Caco-2 (cell line): ENCODE results near the gene WDR20. TPM values are rescaled to one million over a fixed set of nuclear protein-coding genes. Genes with fewer than 3 reads are reported as not detected.

Experiments
- BruUV-seq: library from RNA; stranded (reverse); fragments of 400-500 nt; replicated peaks from 2 replicates; lab custom pipeline; 2021; lab: Mats Ljungman, UMichigan
- CTCF ChIA-PET: fragments of 300-600 bp; sonication (Branson Sonifier 250); formaldehyde crosslinking; loops from one replicate; lab custom pipeline; 2022; ENCODE audit warnings: antibody characterized with exemption; lab: Charles Lee
- POLR2A ChIA-PET: fragments of 300-600 bp; sonication (Branson Sonifier 250); formaldehyde crosslinking; loops from one replicate; lab custom pipeline; 2022; ENCODE audit warnings: antibody characterized with exemption; lab: Charles Lee
- DNase-seq, 2 experiments: peaks; one replicate each; pipeline versions ENCODE4 v3.0.0 to v3.0.0-alpha.2; 2020 to 2022
- H3K27me3 ChIP-seq: replicated peaks from 2 replicates; pipeline ENCODE4 v1.6.0; 2011; ENCODE audit warnings: low read length; ENCODE audit not compliant: control insufficient read depth, insufficient read depth
- H3K36me3 ChIP-seq: 2 replicates; pipeline ENCODE4 v1.5.1; 2011; ENCODE audit warnings: low read length; ENCODE audit not compliant: control insufficient read depth, insufficient read depth
- H3K4me1 ChIP-seq: fragments of 250-450 bp; sonication (Bioruptor Pico); 2 replicates; pipeline ENCODE4 v1.5.1; 2020; ENCODE audit warnings: mild to moderate bottlenecking
- H3K4me3 ChIP-seq: 2 replicates; pipeline ENCODE4 v1.5.1; 2011; ENCODE audit warnings: low read depth, mild to moderate bottlenecking, control low read depth, low read length
- H3K9me3 ChIP-seq: fragments of 250-450 bp; sonication (Bioruptor Pico); 2 replicates; pipeline ENCODE4 v1.5.1; 2020; ENCODE audit warnings: mild to moderate bottlenecking, moderate library complexity
- H3K27ac Mint-ChIP-seq: one replicate; pipeline ENCODE4 v1.8.0; 2022; ENCODE audit warnings: mixed read lengths; ENCODE audit not compliant: unreplicated experiment
- H3K27me3 Mint-ChIP-seq: one replicate; pipeline ENCODE4 v1.8.0; 2022; ENCODE audit warnings: mixed read lengths; ENCODE audit not compliant: insufficient read depth, unreplicated experiment
- H3K36me3 Mint-ChIP-seq: one replicate; pipeline ENCODE4 v1.8.0; 2022; ENCODE audit warnings: mild to moderate bottlenecking, mixed read lengths; ENCODE audit not compliant: insufficient read depth, unreplicated experiment
- H3K4me1 Mint-ChIP-seq: one replicate; pipeline ENCODE4 v1.8.0; 2022; ENCODE audit warnings: low read depth, mixed read lengths; ENCODE audit not compliant: unreplicated experiment
- H3K4me3 Mint-ChIP-seq: one replicate; pipeline ENCODE4 v1.8.0; 2022; ENCODE audit warnings: mild to moderate bottlenecking, moderate library complexity, mixed read lengths; ENCODE audit not compliant: unreplicated experiment
- H3K9me3 Mint-ChIP-seq: one replicate; pipeline ENCODE4 v1.8.0; 2022; ENCODE audit warnings: mixed read lengths; ENCODE audit not compliant: unreplicated experiment
- intact Hi-C: fragments of 100-400 bp; cut with micrococcal nuclease; formaldehyde crosslinking; loops from one replicate; pipeline ENCODE4 v1.10.0; 2022; ENCODE audit not compliant: unreplicated experiment
- total RNA-seq: library from RNA; stranded (reverse); gene quantifications from 2 replicates; pipeline ENCODE4 v1.2.3, GENCODE V29; 2022
- TF ChIP-seq, protein P1 (sequence below), 2 experiments: fragments of 200-600 bp in 1 of 2; IDR thresholded peaks; 1 replicate in 1 of 2; 2 replicates in 1 of 2; pipeline versions ENCODE4 v1.5.1 to v1.8.0; 2011 to 2022; ENCODE audit warnings: antibody characterized with exemption in 1 of 2, control low read depth in 1 of 2, inconsistent platforms in 1 of 2, low read depth in 1 of 2, low read length in 1 of 2, mild to moderate bottlenecking in 1 of 2, moderate library complexity in 1 of 2; ENCODE audit not compliant: insufficient read depth in 1 of 2, severe bottlenecking in 1 of 2, unreplicated experiment in 1 of 2

Gene WDR20
- total RNA-seq, 1 experiment from 2014 or later, result 32.5 TPM

DNA sequence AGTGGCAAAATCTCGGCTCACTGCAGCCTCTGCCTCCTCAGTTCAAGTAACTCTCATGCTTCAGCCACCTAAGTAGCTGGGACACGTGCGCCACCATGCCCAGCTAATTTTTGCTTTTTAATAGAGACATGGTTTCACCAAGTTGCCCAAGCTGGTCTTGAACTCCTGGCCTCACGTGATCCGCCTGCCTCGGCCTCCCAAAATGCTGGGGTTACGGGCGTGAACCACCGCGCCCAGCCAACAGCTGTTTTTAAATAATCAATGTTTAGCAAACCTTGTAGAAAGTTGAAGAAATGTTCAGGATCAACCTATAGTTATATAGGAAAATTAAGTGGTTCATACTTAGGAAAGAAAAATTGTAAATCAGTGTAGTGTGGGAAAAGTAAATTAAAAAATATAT, 46.9 kb upstream of the WDR20 start:
- peaks cover 28% of the 10 kb centered on the region for H3K36me3 Mint-ChIP-seq
- BruUV-seq, result no TSS peak
- POLR2A ChIA-PET, result no interaction called here
- no peaks in the 10 kb centered on the region for H3K36me3 ChIP-seq
- no peak for DNase-seq
- no peak overlapping the region for H3K27ac Mint-ChIP-seq
- TF ChIP-seq, protein P1, sequence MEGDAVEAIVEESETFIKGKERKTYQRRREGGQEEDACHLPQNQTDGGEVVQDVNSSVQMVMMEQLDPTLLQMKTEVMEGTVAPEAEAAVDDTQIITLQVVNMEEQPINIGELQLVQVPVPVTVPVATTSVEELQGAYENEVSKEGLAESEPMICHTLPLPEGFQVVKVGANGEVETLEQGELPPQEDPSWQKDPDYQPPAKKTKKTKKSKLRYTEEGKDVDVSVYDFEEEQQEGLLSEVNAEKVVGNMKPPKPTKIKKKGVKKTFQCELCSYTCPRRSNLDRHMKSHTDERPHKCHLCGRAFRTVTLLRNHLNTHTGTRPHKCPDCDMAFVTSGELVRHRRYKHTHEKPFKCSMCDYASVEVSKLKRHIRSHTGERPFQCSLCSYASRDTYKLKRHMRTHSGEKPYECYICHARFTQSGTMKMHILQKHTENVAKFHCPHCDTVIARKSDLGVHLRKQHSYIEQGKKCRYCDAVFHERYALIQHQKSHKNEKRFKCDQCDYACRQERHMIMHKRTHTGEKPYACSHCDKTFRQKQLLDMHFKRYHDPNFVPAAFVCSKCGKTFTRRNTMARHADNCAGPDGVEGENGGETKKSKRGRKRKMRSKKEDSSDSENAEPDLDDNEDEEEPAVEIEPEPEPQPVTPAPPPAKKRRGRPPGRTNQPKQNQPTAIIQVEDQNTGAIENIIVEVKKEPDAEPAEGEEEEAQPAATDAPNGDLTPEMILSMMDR (IDR thresholded peaks at IDR 0.05; ENCODE audit: insufficient read depth in 1 of 2, low read depth in 1 of 2, low read length in 1 of 2, severe bottlenecking in 1 of 2, unreplicated experiment in 1 of 2), result no peak
- H3K27me3 ChIP-seq, result no peaks in the 10 kb centered on the region
- CTCF ChIA-PET, result no interaction called here
- intact Hi-C loops, result no loop called here
- H3K4me1 ChIP-seq, result peaks cover 34% of the 10 kb centered on the region
- H3K9me3 ChIP-seq, result no peaks in the 10 kb centered on the region
- H3K4me3 Mint-ChIP-seq, result no peak overlapping the region
- no peaks in the 10 kb centered on the region for H3K27me3 Mint-ChIP-seq
- no peak overlapping the region for H3K4me3 ChIP-seq
- H3K4me1 Mint-ChIP-seq, result peaks cover 38% of the 10 kb centered on the region
- no peaks in the 10 kb centered on the region for H3K9me3 Mint-ChIP-seq

DNA sequence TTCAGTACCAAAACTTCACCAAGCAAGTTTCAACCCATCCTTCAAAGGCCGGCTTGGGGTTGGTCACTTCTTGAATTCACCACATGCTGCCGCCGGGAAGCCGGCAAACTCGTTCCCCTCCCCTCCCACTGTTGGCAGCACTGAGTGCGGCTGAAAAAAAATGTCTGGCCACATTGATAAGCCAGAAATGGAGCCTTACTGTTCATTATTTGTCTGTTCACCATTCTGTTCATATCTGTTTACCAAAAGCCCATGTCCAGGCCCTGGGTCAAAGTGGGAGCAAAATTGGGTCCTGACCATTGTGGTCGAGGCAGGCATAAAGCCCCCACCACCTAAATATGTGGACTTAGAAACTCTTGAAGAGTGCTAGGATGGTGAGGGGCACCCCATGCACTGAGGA, 45.6 kb upstream of the WDR20 start:
- Mint-ChIP-seq H3K36me3 (peaks cover 17% of the 10 kb centered on the region), H3K27me3 (no peaks in the 10 kb centered on the region), H3K4me1 (peaks cover 27% of the 10 kb centered on the region), H3K9me3 (no peaks in the 10 kb centered on the region), H3K4me3 (no peak overlapping the region), H3K27ac (no peak overlapping the region)
- no peaks in the 10 kb centered on the region for H3K27me3 ChIP-seq
- H3K4me3 ChIP-seq, result no peak overlapping the region
- TF ChIP-seq, protein P1 (IDR thresholded peaks at IDR 0.05; ENCODE audit: insufficient read depth in 1 of 2, low read depth in 1 of 2, low read length in 1 of 2, severe bottlenecking in 1 of 2, unreplicated experiment in 1 of 2), result no peak
- peaks cover 36% of the 10 kb centered on the region for H3K4me1 ChIP-seq
- POLR2A ChIA-PET, result no interaction called here
- intact Hi-C loops, result no loop called here
- H3K9me3 ChIP-seq, result no peaks in the 10 kb centered on the region
- CTCF ChIA-PET, result no interaction called here
- no peaks in the 10 kb centered on the region for H3K36me3 ChIP-seq
- BruUV-seq, result no TSS peak
- no peak for DNase-seq

DNA sequence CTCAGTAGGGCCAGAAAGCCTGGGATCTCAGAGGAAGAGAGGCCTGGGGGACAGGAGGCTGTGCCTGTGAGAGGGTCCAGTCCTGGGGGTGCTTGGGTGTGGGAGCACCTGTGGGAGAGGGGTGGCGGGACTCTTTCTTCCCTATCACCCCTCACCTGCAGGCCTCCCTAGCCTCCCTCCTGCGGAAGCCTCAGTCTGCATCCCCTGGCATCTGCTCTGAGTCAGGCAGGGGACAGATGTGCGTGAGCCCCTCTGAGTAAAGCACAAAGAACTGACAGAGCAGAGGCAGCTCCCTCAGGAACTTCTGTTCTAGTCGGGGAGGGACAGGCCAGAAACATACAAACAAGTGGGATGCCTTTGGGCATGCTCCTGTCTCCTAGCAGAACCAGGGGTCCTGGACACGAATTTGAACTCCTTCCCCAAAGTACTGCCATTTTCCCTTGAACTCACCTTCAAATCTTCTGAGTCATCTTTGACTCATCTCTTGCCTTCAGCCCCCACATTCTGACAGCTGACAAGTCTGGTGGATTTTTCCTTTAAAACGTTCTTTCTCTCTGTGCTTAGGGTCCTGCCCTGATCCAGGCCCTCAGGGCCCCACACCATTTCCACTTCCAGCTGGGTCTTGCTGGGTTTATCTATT, 44.3 kb upstream of the WDR20 start:
- Histone ChIP-seq H3K27me3 (no peaks in the 10 kb centered on the region), H3K4me3 (no peak overlapping the region), H3K9me3 (no peaks in the 10 kb centered on the region), H3K36me3 (no peaks in the 10 kb centered on the region), H3K4me1 (peaks cover 36% of the 10 kb centered on the region)
- TF ChIP-seq, protein P1 (IDR thresholded peaks at IDR 0.05; ENCODE audit: insufficient read depth in 1 of 2, low read depth in 1 of 2, low read length in 1 of 2, severe bottlenecking in 1 of 2, unreplicated experiment in 1 of 2), result no peak
- intact Hi-C loops, result no loop called here
- no peaks in the 10 kb centered on the region for H3K9me3 Mint-ChIP-seq
- H3K4me1 Mint-ChIP-seq, result peaks cover 16% of the 10 kb centered on the region
- POLR2A ChIA-PET, result interaction anchor here (0.6 to 1.1 kb wide), 2 partner anchors 31 to 40 kb away, joined by 3 to 5 read pairs; no protein-coding TSS in a partner anchor
- H3K36me3 Mint-ChIP-seq, result peaks cover 8% of the 10 kb centered on the region
- CTCF ChIA-PET, result interaction anchor here (0.6 to 2.0 kb wide), 8 partner anchors 31 to 322 kb away, joined by 3 to 26 read pairs (median 4); no protein-coding TSS in a partner anchor
- no peaks in the 10 kb centered on the region for H3K27me3 Mint-ChIP-seq
- H3K4me3 Mint-ChIP-seq, result no peak overlapping the region
- BruUV-seq, result no TSS peak
- H3K27ac Mint-ChIP-seq, result peak overlapping the region; percentile 60
- no peak for DNase-seq
